ENCODE measurements around the gene KCTD17.

- no peak for TF ChIP-seq POLR2A (IDR thresholded peaks at IDR 0.05; ENCODE audit: low read depth, low read length)
- no peak for TF ChIP-seq POLR2AphosphoS5 (IDR thresholded peaks at IDR 0.05; ENCODE audit: low read depth, low read length)
- TF ChIP-seq TAF1 (IDR thresholded peaks at IDR 0.05; ENCODE audit: low read depth, low read length), result no peak
Observed at GRCh38 chr22:37068859-37069258, 17.3 kb downstream of the KCTD17 start.

Data from GM12891 (cell line).